HepG2 (cell line): ENCODE measurements around the gene HNRNPM. TPM values are rescaled to one million over a fixed set of nuclear protein-coding genes. Genes with fewer than 3 reads are reported as not detected.

Experiments
- CEBPG ChIP-seq: IDR thresholded peaks from 2 replicates; pipeline ENCODE4 v1.6.1; 2016
- GABPB1 ChIP-seq: IDR thresholded peaks from 2 replicates; pipeline ENCODE4 v1.6.1; 2016; ENCODE audit warnings: mild to moderate bottlenecking, missing genetic modification reagents, moderate library complexity, missing compliant biosample characterization
- IKZF1 ChIP-seq: fragments of 450-650 bp; IDR thresholded peaks from 2 replicates; pipeline ENCODE4 v1.7.1; 2016
- JARID2 ChIP-seq: sonication (generic); formaldehyde crosslinking; IDR thresholded peaks from 2 replicates; pipeline ENCODE4 v1.8.1; 2023; ENCODE audit warnings: missing genetic modification reagents, inconsistent platforms; ENCODE audit not compliant: insufficient replicate concordance
- KLF6 ChIP-seq: IDR thresholded peaks from 2 replicates; pipeline ENCODE4 v1.8.0; 2016; ENCODE audit warnings: missing biosample characterization, missing genetic modification reagents
- KLF9 ChIP-seq: IDR thresholded peaks from 2 replicates; pipeline ENCODE4 v1.6.1; 2016; ENCODE audit warnings: low read depth
- MAZ ChIP-seq, 2 experiments: sonication (generic) in 1 of 2; formaldehyde crosslinking in 1 of 2; IDR thresholded peaks; 2 replicates each; pipeline versions ENCODE4 v1.5.0 to v1.6.1; 2012 to 2020; ENCODE audit warnings: low read depth in 2 of 2, mild to moderate bottlenecking in 2 of 2, borderline replicate concordance in 1 of 2, improper control_type of control experiment in 1 of 2, low read length in 1 of 2, missing genetic modification reagents in 1 of 2, moderate library complexity in 1 of 2
- MTF2 ChIP-seq: sonication (generic); formaldehyde crosslinking; IDR thresholded peaks from 2 replicates; pipeline ENCODE4 v1.5.0; 2020; ENCODE audit warnings: missing genetic modification reagents, borderline replicate concordance
- NBN ChIP-seq: fragments of 450-650 bp; conservative IDR thresholded peaks from 2 replicates; pipeline ENCODE4 v1.6.1; 2017
- PCBP1 ChIP-seq: fragments of 200-400 bp; formaldehyde crosslinking; IDR thresholded peaks from 2 replicates; pipeline ENCODE4 v1.6.1; 2017; ENCODE audit warnings: mild to moderate bottlenecking, low read depth, low read length, borderline replicate concordance
- RELA ChIP-seq: sonication (generic); formaldehyde crosslinking; IDR thresholded peaks from 2 replicates; pipeline ENCODE4 v1.4.0; 2020; ENCODE audit warnings: missing genetic modification reagents
- RNF2 ChIP-seq: fragments of 450-650 bp; conservative IDR thresholded peaks from 2 replicates; pipeline ENCODE4 v1.6.1; 2016; ENCODE audit warnings: low read depth
- SETDB1 ChIP-seq: sonication (generic); formaldehyde crosslinking; IDR thresholded peaks from 2 replicates; pipeline ENCODE4 v1.5.1; 2020; ENCODE audit warnings: missing genetic modification reagents, mild to moderate bottlenecking, borderline replicate concordance
- SMAD1 ChIP-seq: sonication (generic); formaldehyde crosslinking; IDR thresholded peaks from 2 replicates; pipeline ENCODE4 v1.4.0; 2020; ENCODE audit warnings: missing genetic modification reagents, low read depth, mild to moderate bottlenecking, borderline replicate concordance
- TAF1 ChIP-seq: sonication (generic); formaldehyde crosslinking; IDR thresholded peaks from 2 replicates; pipeline ENCODE4 v1.4.0; 2020; ENCODE audit warnings: missing genetic modification reagents
- TBL1XR1 ChIP-seq: fragments of 150-350 bp; IDR thresholded peaks from 2 replicates; pipeline ENCODE4 v1.6.1; 2014; ENCODE audit warnings: borderline replicate concordance, low read length; ENCODE audit not compliant: partially characterized antibody
- TEAD2 ChIP-seq: sonication (generic); formaldehyde crosslinking; IDR thresholded peaks from 2 replicates; pipeline ENCODE4 v1.9.0; 2021; ENCODE audit warnings: missing genetic modification reagents
- THRA ChIP-seq: sonication (generic); formaldehyde crosslinking; IDR thresholded peaks from 2 replicates; pipeline ENCODE4 v1.4.0; 2020; ENCODE audit warnings: missing genetic modification reagents, borderline replicate concordance
- ZC3H4 ChIP-seq: sonication (generic); formaldehyde crosslinking; IDR thresholded peaks from 2 replicates; pipeline ENCODE4 v1.4.0; 2020; ENCODE audit warnings: missing genetic modification reagents, borderline replicate concordance
- ZNF142 ChIP-seq: sonication (generic); formaldehyde crosslinking; IDR thresholded peaks from 2 replicates; pipeline ENCODE4 v1.4.0; 2020; ENCODE audit warnings: missing genetic modification reagents
- ZNF207 ChIP-seq: fragments of 450-650 bp; IDR thresholded peaks from 2 replicates; pipeline ENCODE4 v1.6.1; 2016; ENCODE audit warnings: antibody characterized with exemption, borderline replicate concordance
- ZNF224 ChIP-seq: sonication (generic); formaldehyde crosslinking; IDR thresholded peaks from 2 replicates; pipeline ENCODE4 v1.5.0; 2020; ENCODE audit warnings: mild to moderate bottlenecking, missing genetic modification reagents
- ZNF446 ChIP-seq: sonication (generic); formaldehyde crosslinking; IDR thresholded peaks from 2 replicates; pipeline ENCODE4 v1.5.0; 2020; ENCODE audit warnings: mild to moderate bottlenecking, missing genetic modification reagents
- ZNF564 ChIP-seq: sonication (generic); formaldehyde crosslinking; IDR thresholded peaks from 2 replicates; pipeline ENCODE4 v1.8.1; 2023; ENCODE audit warnings: mild to moderate bottlenecking, missing genetic modification reagents
- ZNF720 ChIP-seq: sonication (generic); formaldehyde crosslinking; IDR thresholded peaks from 2 replicates; pipeline ENCODE4 v1.4.0; 2020; ENCODE audit warnings: missing genetic modification reagents
- polyA plus RNA-seq, 8 experiments: library from polyadenylated mRNA; depleted of rRNA in 3 of 8; stranded (reverse) in 7 of 8; unstranded in 1 of 8; fragments of >200 nt; fragmentation: Illumina TruSeq in 4 of 8; extraction: Trizol in 4 of 8; gene quantifications; 2 replicates each; pipeline versions ENCODE4 v1.2.1 to v1.2.3, GENCODE V29; 2011 to 2016; ENCODE audit warnings: low read depth in 4 of 8, missing spikeins in 1 of 8, mixed read lengths in 1 of 8; ENCODE audit not compliant: insufficient read depth in 1 of 8
- total RNA-seq, 5 experiments: library from RNA; depleted of rRNA; stranded (reverse); fragments of >200 nt; fragmentation: Illumina TruSeq; extraction: Trizol; gene quantifications; 2 replicates each; pipeline ENCODE4 v1.2.3, GENCODE V29; 2016; ENCODE audit warnings: low read depth in 1 of 5

HNRNPM gene
- total and polyA plus RNA-seq, 2 of the 13 experiments (the other 11 are each of a cell fraction or from before 2014, with no cell fraction given): 56.7 to 102 TPM

DNA sequence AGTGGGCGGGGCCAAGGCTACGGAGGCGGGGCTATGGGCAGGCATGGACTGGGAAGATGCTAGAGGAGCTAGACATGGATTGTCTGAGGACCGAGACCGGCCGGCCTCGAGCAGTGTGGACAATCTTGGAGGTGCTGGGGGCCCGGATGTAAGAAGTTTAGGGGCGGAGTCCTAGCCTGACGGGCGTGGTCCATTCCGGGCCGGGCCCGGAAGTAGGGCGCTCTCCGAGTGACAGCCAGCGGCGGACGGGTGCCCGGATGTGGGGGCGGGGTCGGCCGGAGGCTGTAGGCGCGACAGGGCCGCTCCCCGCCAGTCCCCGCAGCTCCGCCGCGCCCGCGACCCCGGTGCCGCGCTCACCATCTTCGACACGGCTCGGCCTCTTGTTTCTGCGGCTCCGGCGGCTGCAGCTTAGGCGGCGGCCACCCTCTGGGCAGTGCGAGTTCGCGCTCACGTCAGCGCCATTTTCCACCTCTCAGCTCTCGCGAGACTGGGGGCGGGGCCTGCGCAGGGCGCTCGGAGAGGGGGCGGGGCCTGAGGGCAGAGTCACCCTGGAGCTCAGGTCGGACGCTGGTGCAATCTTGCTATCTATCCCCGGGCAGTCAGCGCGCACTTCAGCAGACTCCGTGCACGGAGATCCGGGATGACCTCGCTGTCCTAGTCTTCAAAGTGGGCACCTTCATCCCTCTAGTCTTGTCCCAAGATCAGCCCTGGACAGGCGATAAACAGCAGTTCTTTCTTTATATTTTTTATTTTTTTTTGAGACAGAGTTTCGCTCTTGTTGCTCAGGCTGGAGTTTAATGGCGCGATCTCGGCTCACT, 69.1 kb downstream of the HNRNPM start, which contains the start of gene ZNF414 (continued):
- TF ChIP-seq THRA (peak; percentile 61; the same call in 1 of the 2 replicates), ZNF142 (CRISPR knock-in tag) (no peak), MTF2 (CRISPR knock-in tag) (no peak), GABPB1 (CRISPR knock-in tag) (peak; percentile 93), ZC3H4 (no peak), ZNF224 (no peak), NBN (no peak), PCBP1 (no peak), RNF2 (no peak), CEBPG (peak; percentile 82), IKZF1 (no peak), TBL1XR1 (no peak), ZNF564 (CRISPR knock-in tag) (no peak), JARID2 (CRISPR knock-in tag) (no peak), ZNF207 (no peak), TAF1 (peak; percentile 90), SETDB1 (no peak), MAZ (IDR thresholded peaks at IDR 0.05; ENCODE audit: borderline replicate concordance, low read depth, low read length) (0 out of 2 replicates have a peak, but pooled peaks have one; percentile 52), MAZ (CRISPR knock-in tag; IDR thresholded peaks at IDR 0.05; ENCODE audit: low read depth) (peak; percentile 76), ZNF446 (CRISPR knock-in tag) (peak; percentile 37; the same call in 1 of the 2 replicates), KLF6 (CRISPR knock-in tag) (no peak), KLF9 (CRISPR knock-in tag) (no peak), TEAD2 (CRISPR knock-in tag) (no peak), RELA (CRISPR knock-in tag) (no peak), ZNF720 (CRISPR knock-in tag) (no peak), SMAD1 (CRISPR knock-in tag) (no peak)
